WERI-Rb-1 (cell line): Measurements from ENCODE around the gene MON2.
"Not testable (repeated sequence)": the region's sequence is repeated elsewhere in the genome, so short reads cannot be mapped to it uniquely, and the experiment has no call there.

Experiments used
- DNase-seq: peaks from one replicate; pipeline ENCODE4 v3.0.0-alpha.2; 2020
- H3K27ac ChIP-seq: fragments of 250-450 bp; sonication (Bioruptor Pico); 2 replicates; pipeline ENCODE4 v1.5.1; 2020; ENCODE audit warnings: mild to moderate bottlenecking, moderate library complexity
- H3K27me3 ChIP-seq: fragments of 250-450 bp; sonication (Bioruptor Pico); 2 replicates; pipeline ENCODE4 v1.5.1; 2021; ENCODE audit warnings: mild to moderate bottlenecking, low read depth, moderate library complexity; ENCODE audit not compliant: insufficient read depth, severe bottlenecking
- H3K36me3 ChIP-seq: fragments of 250-450 bp; sonication (Bioruptor Pico); 2 replicates; pipeline ENCODE4 v1.5.1; 2020; ENCODE audit warnings: mild to moderate bottlenecking, moderate library complexity
- H3K4me3 ChIP-seq: 2 replicates; pipeline ENCODE4 v1.5.1; 2011; ENCODE audit warnings: low read depth, mild to moderate bottlenecking, control low read depth, low read length
- H3K9me3 ChIP-seq: fragments of 250-450 bp; sonication (Bioruptor Pico); 2 replicates; pipeline ENCODE4 v1.5.1; 2021; ENCODE audit warnings: mild to moderate bottlenecking, moderate library complexity; ENCODE audit not compliant: severe bottlenecking
- CTCF ChIP-seq: IDR thresholded peaks from 2 replicates; pipeline ENCODE4 v1.5.1; 2011; ENCODE audit warnings: low read depth, mild to moderate bottlenecking, control low read depth, inconsistent platforms, low read length

MON2 gene

GRCh38 chr12:62543324-62543723 is 76.7 kb downstream of the MON2 start:
- no peaks in the 10 kb centered on the region for H3K9me3 ChIP-seq
- no peaks in the 10 kb centered on the region for H3K27me3 ChIP-seq
- TF ChIP-seq CTCF = no peak
- H3K36me3 ChIP-seq = peaks cover 12% of the 10 kb centered on the region
- H3K4me3 ChIP-seq = no peak overlapping the region
- DNase-seq = no peak
- H3K27ac ChIP-seq = no peak overlapping the region

- no peak for TF ChIP-seq CTCF
- Histone ChIP-seq H3K27me3 (no peaks in the 10 kb centered on the region), H3K9me3 (no peaks in the 10 kb centered on the region), H3K36me3 (peaks cover 9% of the 10 kb centered on the region), H3K4me3 (no peak overlapping the region), H3K27ac (no peak overlapping the region)
- DNase-seq = no peak
Measured at GRCh38 chr12:62543741-62544140, 77.1 kb downstream of the MON2 start.

GRCh38 chr12:62552906-62553556 is 86.4 kb downstream of the MON2 start:
- DNase-seq = no peak
- Histone ChIP-seq H3K27ac (no peak overlapping the region), H3K9me3 (no peaks in the 10 kb centered on the region), H3K4me3 (no peak overlapping the region), H3K36me3 (peaks cover 17% of the 10 kb centered on the region), H3K27me3 (no peaks in the 10 kb centered on the region)
- no peak for TF ChIP-seq CTCF

- DNase-seq, H3K27ac ChIP-seq, H3K27me3 ChIP-seq, H3K4me3 ChIP-seq, H3K9me3 ChIP-seq: not testable (repeated sequence)
- H3K36me3 ChIP-seq = peaks cover 22% of the 10 kb centered on the region
Measured at GRCh38 chr12:62559366-62559765, 92.7 kb downstream of the MON2 start.

DNA sequence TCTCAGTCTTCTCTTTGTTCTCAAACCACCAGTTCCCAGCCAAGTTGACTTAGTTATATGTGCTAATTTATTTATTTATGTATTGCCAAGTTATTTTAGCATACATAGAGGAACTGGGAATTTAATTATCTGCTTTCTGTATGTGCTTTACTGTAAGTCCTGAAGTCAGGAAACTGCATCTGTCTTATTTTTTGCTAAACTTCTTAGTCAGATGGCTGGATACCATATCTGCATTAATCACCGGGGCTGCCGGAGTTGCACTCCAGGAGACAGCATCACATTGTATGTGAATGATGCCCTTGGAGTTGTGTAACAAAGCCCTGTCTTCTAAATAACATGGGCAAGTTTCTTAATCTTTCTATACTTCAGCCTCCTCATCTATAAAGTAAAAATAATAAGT is 96.2 kb downstream of the MON2 start:
- TF ChIP-seq CTCF = no peak
- Histone ChIP-seq H3K27me3 (no peaks in the 10 kb centered on the region), H3K36me3 (peaks cover 9% of the 10 kb centered on the region), H3K9me3 (no peaks in the 10 kb centered on the region), H3K4me3 (no peak overlapping the region), H3K27ac (no peak overlapping the region)
- no peak for DNase-seq

DNA sequence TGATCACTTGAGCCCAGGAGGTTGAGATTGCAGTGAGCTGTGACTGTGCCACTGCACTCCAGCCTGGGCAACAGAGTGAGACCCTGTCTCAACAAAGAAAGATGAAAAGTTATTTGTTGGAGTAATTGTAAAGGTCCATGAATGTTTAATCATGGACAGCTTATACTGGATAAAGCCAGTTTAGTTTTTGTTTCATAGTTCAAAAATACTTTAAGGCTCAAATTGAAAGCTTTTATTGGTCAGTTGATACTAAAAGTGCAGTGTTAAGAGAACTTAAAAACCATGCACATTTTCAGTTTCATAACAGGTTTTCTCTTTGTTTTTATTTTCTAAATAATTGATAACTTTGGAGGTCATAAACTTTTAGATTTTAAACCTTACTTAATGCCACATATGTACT is 108.4 kb downstream of the MON2 start:
- Histone ChIP-seq H3K27ac (no peak overlapping the region), H3K27me3 (no peaks in the 10 kb centered on the region), H3K4me3 (no peak overlapping the region), H3K36me3 (peaks cover 6% of the 10 kb centered on the region), H3K9me3 (no peaks in the 10 kb centered on the region)
- no peak for TF ChIP-seq CTCF
- no peak for DNase-seq
